Stimulated activated CD8-positive, alpha-beta memory T cell treated with anti-CD3 and anti-CD28 coated beads, Interleukin-15, amount 100 ng/mL, for 48 hours (primary cell): ENCODE measurements around the gene TENT5C.

Experiments used
- DNase-seq, 2 donors: peaks; one replicate each; pipeline ENCODE4 v3.0.0-alpha.2; 2020; ENCODE audit warnings: low read depth in 2 of 2

Gene TENT5C

DNA sequence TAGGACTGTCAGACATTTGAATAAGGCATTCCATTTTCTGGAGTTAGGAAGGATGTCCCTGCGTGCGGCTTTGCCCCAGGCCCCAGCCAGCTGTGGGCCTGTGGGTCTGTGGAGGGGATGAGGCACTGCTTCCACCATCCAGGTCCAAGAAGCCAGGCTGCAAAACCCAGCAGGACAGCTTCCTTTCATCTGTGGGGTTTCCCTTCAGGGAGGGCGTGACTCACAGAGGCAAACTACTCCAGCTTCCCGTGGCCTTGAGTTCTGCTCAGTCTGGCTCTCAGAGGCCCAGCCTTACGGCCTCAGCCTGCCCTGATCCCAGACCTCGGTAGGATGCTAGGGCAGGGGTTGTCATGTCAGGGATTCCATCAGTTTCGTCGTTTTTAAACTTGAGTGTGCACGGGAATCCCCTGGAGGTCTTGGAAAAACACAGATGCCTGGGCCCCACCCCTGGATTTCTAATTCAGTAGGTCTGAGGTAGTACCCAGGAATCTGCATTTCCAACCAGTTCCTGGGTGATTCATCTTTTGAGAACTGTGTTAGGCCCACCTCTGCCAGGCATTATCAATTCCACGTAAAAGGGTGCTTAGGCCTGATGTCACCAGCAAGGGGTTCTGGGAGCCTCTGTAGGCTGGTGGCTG is 32.3 kb upstream of the TENT5C start:
- DNase-seq = no peak

GRCh38 chr1:117574161-117574835 is 31.6 kb upstream of the TENT5C start:
- DNase-seq = no peak

DNA sequence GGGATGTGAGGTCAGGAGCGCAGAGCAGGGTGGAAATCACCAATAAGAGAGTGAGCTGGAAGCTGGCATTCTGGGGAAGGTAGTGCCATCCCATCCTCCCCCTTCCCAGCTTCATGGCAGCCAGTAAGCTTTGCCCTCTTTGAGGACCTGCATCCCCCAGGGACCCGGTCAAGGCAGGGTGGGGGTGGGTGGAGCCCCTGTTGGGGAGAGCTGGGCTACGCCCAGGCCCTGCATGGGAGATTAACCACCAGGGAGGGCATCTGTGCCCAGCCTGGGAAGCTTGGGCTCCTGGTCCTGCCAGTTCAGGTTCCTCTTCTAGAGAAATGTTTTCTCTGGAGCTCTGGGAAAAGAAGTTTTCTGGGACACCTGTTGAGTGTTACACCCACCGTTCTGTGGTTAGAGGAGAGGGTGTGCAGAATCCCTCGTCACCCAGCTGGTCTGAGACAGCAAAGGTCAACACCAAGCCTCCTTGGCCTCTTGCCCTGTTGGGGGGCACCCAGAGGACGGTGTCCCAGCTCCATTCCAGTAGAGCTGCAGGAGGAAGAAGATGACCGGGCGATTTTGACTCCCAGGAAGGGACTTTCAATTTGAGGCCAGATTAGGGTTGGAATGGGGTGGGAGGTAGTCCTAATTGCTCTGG is 30.1 kb upstream of the TENT5C start:
- no peak for DNase-seq

- DNase-seq = no peak
Measured at GRCh38 chr1:117576236-117576635, 29.6 kb upstream of the TENT5C start.

DNA sequence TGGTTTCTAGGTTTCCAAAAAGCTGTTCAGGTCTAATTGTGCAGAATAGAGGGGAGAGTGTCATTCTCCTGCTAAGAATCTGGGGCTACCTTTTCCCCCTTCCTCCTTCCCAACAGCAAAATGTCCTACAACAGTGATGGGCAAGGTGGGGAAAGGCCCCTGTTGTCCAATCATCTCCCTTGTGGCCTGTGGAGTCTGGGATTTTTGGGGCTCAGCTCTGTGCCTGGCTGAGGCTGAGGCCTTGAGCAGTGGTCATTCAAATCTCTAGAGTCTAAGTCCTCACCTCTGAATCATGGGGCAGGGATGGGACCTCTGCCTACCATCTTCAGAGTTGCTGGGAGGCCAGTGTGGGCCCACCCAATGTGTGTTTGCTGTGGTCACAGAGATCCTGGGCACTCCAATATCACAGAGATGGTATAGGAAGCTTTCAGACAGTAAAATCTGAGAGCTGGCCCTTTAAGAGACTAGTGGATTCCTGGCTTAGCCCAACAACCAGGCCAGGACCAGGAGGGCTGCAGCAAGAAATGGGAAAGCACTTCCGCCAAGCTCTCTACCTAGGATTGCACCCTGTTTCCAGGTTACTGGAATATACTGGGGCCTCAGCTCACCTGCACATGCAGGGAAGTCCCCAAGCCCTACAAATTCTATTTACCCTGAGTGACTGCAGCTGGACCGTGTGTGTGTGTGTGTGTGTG is 28.5 kb upstream of the TENT5C start:
- DNase-seq = no peak

GRCh38 chr1:117578466-117578865 is 27.4 kb upstream of the TENT5C start:
- DNase-seq = no peak

DNA sequence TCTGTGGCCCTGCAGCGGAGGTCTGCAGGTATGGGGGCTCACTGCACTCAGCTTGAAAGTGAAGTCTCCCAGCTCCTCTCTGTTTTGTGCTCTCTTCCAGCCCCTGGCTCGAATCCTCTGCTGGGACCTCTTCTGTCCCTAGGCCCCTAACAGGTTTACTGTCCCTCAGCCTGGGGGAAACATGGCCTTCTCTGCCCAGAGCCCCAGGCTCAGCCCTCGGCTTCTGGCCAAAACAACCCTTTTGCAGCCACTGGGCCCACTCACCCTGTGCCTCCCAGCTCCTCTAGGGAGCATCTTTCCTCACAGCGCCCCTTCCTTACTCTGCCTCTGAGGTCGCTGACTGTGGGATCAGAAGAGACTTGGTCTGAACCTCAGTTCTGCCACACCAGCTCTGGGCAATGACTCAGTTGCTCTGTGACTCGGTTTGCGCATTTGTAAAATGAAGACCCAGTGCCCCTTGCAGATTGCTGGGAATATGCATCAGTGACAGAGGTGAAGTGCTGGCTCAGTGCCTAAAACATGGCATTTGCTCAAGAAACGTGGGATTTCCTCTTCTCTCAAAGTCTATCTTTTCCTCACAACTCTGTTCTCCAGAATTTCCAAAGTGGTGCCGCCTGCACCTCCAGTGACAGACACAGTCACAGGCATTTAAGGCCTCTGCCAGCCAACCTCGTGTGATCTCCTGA is 26.5 kb upstream of the TENT5C start:
- no peak for DNase-seq

- DNase-seq = no peak
Measured at GRCh38 chr1:117580436-117580835, 25.4 kb upstream of the TENT5C start.

- no peak for DNase-seq
Measured at GRCh38 chr1:117580882-117581281, 25.0 kb upstream of the TENT5C start.

GRCh38 chr1:117581391-117581943 is 24.4 kb upstream of the TENT5C start:
- DNase-seq = no peak

GRCh38 chr1:117582451-117582850 is 23.4 kb upstream of the TENT5C start:
- DNase-seq = no peak

- DNase-seq = no peak
Measured at GRCh38 chr1:117583247-117583646, 22.6 kb upstream of the TENT5C start.

DNA sequence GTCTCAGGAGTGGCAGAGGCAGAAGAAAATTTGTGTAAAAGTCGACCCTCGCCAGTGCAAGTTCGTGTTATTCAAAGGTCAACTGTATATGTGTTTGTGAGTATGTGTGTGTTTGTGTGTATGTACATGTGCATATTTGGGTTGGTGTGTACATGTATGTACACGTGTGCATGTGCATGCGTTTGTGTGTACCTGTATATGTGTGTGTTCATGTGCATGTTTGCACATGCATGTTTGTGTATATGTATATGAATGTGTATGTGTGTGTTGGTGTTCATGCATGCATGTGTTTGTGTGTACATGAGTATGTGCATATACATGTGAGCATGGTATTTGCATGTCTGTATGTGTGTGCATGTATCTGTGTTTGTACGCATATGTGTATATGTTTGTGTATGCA is 21.7 kb upstream of the TENT5C start:
- DNase-seq = no peak

- DNase-seq = no peak
Measured at GRCh38 chr1:117585086-117585485, 20.8 kb upstream of the TENT5C start.

- DNase-seq = no peak
Measured at GRCh38 chr1:117586337-117586736, 19.5 kb upstream of the TENT5C start.

GRCh38 chr1:117586747-117587498 is 18.9 kb upstream of the TENT5C start:
- no peak for DNase-seq

- DNase-seq = no peak
Measured at GRCh38 chr1:117587499-117588356, 18.1 kb upstream of the TENT5C start.

- DNase-seq = no peak
Measured at GRCh38 chr1:117589544-117589943, 16.3 kb upstream of the TENT5C start.

GRCh38 chr1:117590273-117590925 is 15.4 kb upstream of the TENT5C start:
- DNase-seq = no peak

DNA sequence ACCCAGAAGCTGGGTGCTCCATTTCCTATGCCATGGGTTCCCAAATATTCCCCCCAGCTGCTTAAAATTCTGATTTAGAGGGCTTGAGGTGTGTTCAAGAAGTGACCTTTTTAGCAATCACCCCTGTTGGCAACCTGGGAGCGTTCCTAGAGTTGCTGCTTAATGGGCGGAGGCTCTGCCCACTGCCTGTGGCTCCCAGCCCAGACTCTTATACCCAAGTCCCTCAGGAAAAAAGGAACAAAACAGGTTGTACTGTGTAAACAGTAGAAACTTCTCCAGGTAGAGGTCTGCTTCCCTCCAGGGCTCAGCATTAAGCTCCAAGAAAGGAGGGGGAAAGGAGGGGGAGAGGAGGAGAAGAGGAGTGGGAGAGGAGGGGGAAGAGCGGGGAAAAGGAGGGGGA is 14.6 kb upstream of the TENT5C start:
- DNase-seq = no peak
